Naive thymus-derived CD4-positive, alpha-beta T cell (primary cell): Measurements from ENCODE around the gene ALOXE3. TPM values are rescaled to one million over a fixed set of nuclear protein-coding genes. Genes with fewer than 3 reads are reported as not detected.

ENCODE experiments used
- ATAC-seq: fragments of 150-1000 bp; cut with Tn5 transposase; 2 replicates; pipeline ENCODE4 v1.10.0; 2021; ENCODE audit warnings: mild to moderate bottlenecking, moderate library complexity
- CTCF ChIA-PET: fragments of 350-600 bp; sonication (Branson Sonifier 250); formaldehyde crosslinking; loops from one replicate; lab custom pipeline; 2021; ENCODE audit warnings: antibody characterized with exemption; lab: Charles Lee
- POLR2A ChIA-PET: fragments of 350-600 bp; sonication (Branson Sonifier 250); formaldehyde crosslinking; loops from one replicate; lab custom pipeline; 2021; ENCODE audit warnings: antibody characterized with exemption, inconsistent platforms; lab: Charles Lee
- DNase-seq, 9 donors: peaks; one replicate each; pipeline versions ENCODE4 v3.0.0 to v3.0.0-alpha.2; 2020 to 2022; ENCODE audit warnings: mixed read lengths in 1 of 9
- H3K27ac ChIP-seq: one replicate; pipeline ENCODE4 v1.7.0; 2013; ENCODE audit warnings: mild to moderate bottlenecking, low read depth, low read length, moderate library complexity
- H3K27me3 ChIP-seq, 2 donors: one replicate each; pipeline ENCODE4 v1.7.0; 2013; ENCODE audit warnings: low read length in 2 of 2, mild to moderate bottlenecking in 2 of 2, moderate library complexity in 2 of 2; ENCODE audit not compliant: control insufficient read depth in 2 of 2, insufficient read depth in 2 of 2
- H3K36me3 ChIP-seq, 3 experiments: 1 replicate in 2 of 3; 2 replicates in 1 of 3; pipeline ENCODE4 v1.7.0; 2013; ENCODE audit warnings: low read length in 3 of 3, mild to moderate bottlenecking in 3 of 3, moderate library complexity in 1 of 3; ENCODE audit not compliant: insufficient read depth in 3 of 3, control insufficient read depth in 2 of 3
- H3K4me1 ChIP-seq, 2 donors: one replicate each; pipeline ENCODE4 v1.7.0; 2013; ENCODE audit warnings: low read length in 2 of 2, mild to moderate bottlenecking in 2 of 2, moderate library complexity in 1 of 2; ENCODE audit not compliant: control insufficient read depth in 2 of 2, insufficient read depth in 2 of 2
- H3K4me3 ChIP-seq: 2 replicates; pipeline ENCODE4 v1.7.0; 2013; ENCODE audit warnings: mild to moderate bottlenecking, low read length
- H3K9me3 ChIP-seq, 3 experiments: 1 replicate in 2 of 3; 2 replicates in 1 of 3; pipeline ENCODE4 v1.7.0; 2013; ENCODE audit warnings: low read length in 3 of 3; ENCODE audit not compliant: control insufficient read depth in 2 of 3
- H3K27ac Mint-ChIP-seq, 9 donors: one replicate each; pipeline ENCODE4 v1.8.0; 2020 to 2022; ENCODE audit warnings: mixed read lengths in 9 of 9, mild to moderate bottlenecking in 8 of 9, moderate library complexity in 5 of 9, inconsistent platforms in 2 of 9
- H3K27me3 Mint-ChIP-seq, 5 donors: one replicate each; pipeline ENCODE4 v1.8.0; 2021 to 2022; ENCODE audit warnings: mixed read lengths in 5 of 5, mild to moderate bottlenecking in 1 of 5
- H3K36me3 Mint-ChIP-seq, 5 donors: one replicate each; pipeline ENCODE4 v1.8.0; 2020 to 2022; ENCODE audit warnings: mixed read lengths in 5 of 5, mild to moderate bottlenecking in 3 of 5, inconsistent platforms in 1 of 5
- H3K4me1 Mint-ChIP-seq, 7 donors: one replicate each; pipeline ENCODE4 v1.8.0; 2020 to 2022; ENCODE audit warnings: mixed read lengths in 7 of 7, mild to moderate bottlenecking in 3 of 7, inconsistent platforms in 1 of 7
- H3K4me3 Mint-ChIP-seq, 10 donors: one replicate each; pipeline ENCODE4 v1.8.0; 2020 to 2022; ENCODE audit warnings: mild to moderate bottlenecking in 10 of 10, mixed read lengths in 10 of 10, moderate library complexity in 6 of 10, inconsistent platforms in 2 of 10
- H3K9me3 Mint-ChIP-seq, 11 donors: one replicate each; pipeline ENCODE4 v1.8.0; 2020 to 2022; ENCODE audit warnings: mixed read lengths in 11 of 11, mild to moderate bottlenecking in 4 of 11, inconsistent platforms in 1 of 11, moderate library complexity in 1 of 11
- intact Hi-C, 2 donors: fragments of 100-400 bp; cut with micrococcal nuclease; formaldehyde crosslinking; loops; one replicate each; pipeline ENCODE4 v1.15.1; 2023
- polyA plus RNA-seq, 2 donors: library from polyadenylated mRNA; unstranded; fragments of 300-500 nt; fragmentation: Illumina TruSeq; gene quantifications; one replicate each; pipeline ENCODE4 v1.2.3, GENCODE V29; 2021
- total RNA-seq, 6 experiments: library from RNA in 5 of 6; stranded (reverse) in 5 of 6; gene quantifications; 1 replicate in 5 of 6; 2 replicates in 1 of 6; pipeline ENCODE4 v1.2.3 and lab custom pipeline; 2021 to 2026

ALOXE3 gene
- total and polyA plus RNA-seq, 7 experiments from 2014 or later: 0.11 to 1.6 (median 0.75) TPM; not detected in 1

- Histone ChIP-seq H3K27ac (no peak overlapping the region), H3K9me3 (no peaks in the 10 kb centered on the region), H3K4me3 (no peak overlapping the region), H3K27me3 (no peaks in the 10 kb centered on the region), H3K4me1 (no peaks in the 10 kb centered on the region), H3K36me3 (no peaks in the 10 kb centered on the region)
- no peak overlapping the region for H3K4me3 Mint-ChIP-seq
- no peaks in the 10 kb centered on the region for H3K36me3 Mint-ChIP-seq
- H3K9me3 Mint-ChIP-seq: no peaks in the 10 kb centered on the region
- CTCF ChIA-PET: interaction anchor here (1.4 to 4.2 kb wide), 5 partner anchors 12 to 43 kb away, joined by 3 to 31 read pairs (median 5); no protein-coding TSS in a partner anchor
- H3K4me1 Mint-ChIP-seq: no peaks in the 10 kb centered on the region
- peaks cover 0 to 6% (median 0%) of the 10 kb centered on the region in 5 donors for H3K27me3 Mint-ChIP-seq
- H3K27ac Mint-ChIP-seq: peak overlapping the region in 4 of 9 donors; percentile 3 to 33 (median 5)
- ATAC-seq (no peak), DNase-seq (no peak)
- POLR2A ChIA-PET: interaction anchor here (1.2 kb wide), 3 partner anchors 9 to 68 kb away, joined by 3 to 5 read pairs (median 4); no protein-coding TSS in a partner anchor
- intact Hi-C loops: no loop called here
Measured at GRCh38 chr17:8104911-8105310, 13.4 kb downstream of the ALOXE3 start.

DNA sequence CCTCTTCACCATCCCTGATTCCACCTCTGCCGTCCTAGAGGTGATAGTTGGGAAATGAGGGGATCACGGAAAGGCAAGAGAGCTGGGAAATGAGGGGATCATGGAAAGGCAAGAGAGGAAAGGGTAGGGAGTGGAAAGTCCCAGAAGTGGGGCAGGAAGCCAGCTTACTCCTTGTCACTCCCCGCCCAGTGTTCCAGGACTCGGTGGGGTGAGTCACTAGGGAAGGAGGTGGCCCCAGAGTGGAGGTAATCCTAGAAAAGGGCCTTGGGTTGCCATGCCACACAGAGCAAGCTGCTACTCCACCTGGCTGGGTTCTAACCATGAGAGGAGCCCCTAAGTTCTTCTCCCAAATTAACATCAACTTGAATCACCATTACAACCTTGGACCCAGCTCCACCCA lies 14.8 kb downstream of the ALOXE3 start:
- ChIA-PET POLR2A (interaction anchor here (1.0 kb wide), 2 partner anchors 76 to 192 kb away, joined by 3 to 4 read pairs; no protein-coding TSS in a partner anchor), CTCF (interaction anchor here (0.8 to 4.2 kb wide), 4 partner anchors 10 to 43 kb away, joined by 4 to 31 read pairs (median 6); no protein-coding TSS in a partner anchor)
- H3K9me3 ChIP-seq: no peaks in the 10 kb centered on the region
- DNase-seq (no peak), ATAC-seq (no peak)
- no peaks in the 10 kb centered on the region for H3K27me3 ChIP-seq
- H3K27ac Mint-ChIP-seq: no peak overlapping the region
- no peak overlapping the region for H3K27ac ChIP-seq
- H3K36me3 Mint-ChIP-seq: no peaks in the 10 kb centered on the region
- H3K4me1 Mint-ChIP-seq: no peaks in the 10 kb centered on the region
- H3K36me3 ChIP-seq: no peaks in the 10 kb centered on the region
- no peaks in the 10 kb centered on the region for H3K9me3 Mint-ChIP-seq
- no peak overlapping the region for H3K4me3 ChIP-seq
- H3K4me3 Mint-ChIP-seq: no peak overlapping the region
- intact Hi-C loops: no loop called here
- peaks cover 0 to 6% (median 0%) of the 10 kb centered on the region in 5 donors for H3K27me3 Mint-ChIP-seq
- no peaks in the 10 kb centered on the region for H3K4me1 ChIP-seq

- Mint-ChIP-seq H3K4me3 (no peak overlapping the region), H3K27ac (no peak overlapping the region), H3K9me3 (no peaks in the 10 kb centered on the region), H3K4me1 (peaks cover 0 to 7% (median 0%) of the 10 kb centered on the region in 7 donors), H3K27me3 (peaks cover 0 to 11% (median 0%) of the 10 kb centered on the region in 5 donors), H3K36me3 (no peaks in the 10 kb centered on the region)
- POLR2A ChIA-PET: interaction anchor here (0.5 to 2.2 kb wide), 3 partner anchors 8 to 796 kb away, joined by 3 to 6 read pairs (median 3); no protein-coding TSS in a partner anchor
- Histone ChIP-seq H3K27ac (no peak overlapping the region), H3K27me3 (no peaks in the 10 kb centered on the region), H3K4me1 (no peaks in the 10 kb centered on the region), H3K4me3 (no peak overlapping the region), H3K9me3 (no peaks in the 10 kb centered on the region), H3K36me3 (no peaks in the 10 kb centered on the region)
- DNase-seq (no peak), ATAC-seq (no peak)
- CTCF ChIA-PET: interaction anchor here (0.6 to 2.4 kb wide), 6 partner anchors 9 to 197 kb away, joined by 3 to 13 read pairs (median 4); partner anchors contain the start of gene ALOX12B
- intact Hi-C loops: no loop called here
Measured at GRCh38 chr17:8101721-8102120, 16.6 kb downstream of the ALOXE3 start.

DNA sequence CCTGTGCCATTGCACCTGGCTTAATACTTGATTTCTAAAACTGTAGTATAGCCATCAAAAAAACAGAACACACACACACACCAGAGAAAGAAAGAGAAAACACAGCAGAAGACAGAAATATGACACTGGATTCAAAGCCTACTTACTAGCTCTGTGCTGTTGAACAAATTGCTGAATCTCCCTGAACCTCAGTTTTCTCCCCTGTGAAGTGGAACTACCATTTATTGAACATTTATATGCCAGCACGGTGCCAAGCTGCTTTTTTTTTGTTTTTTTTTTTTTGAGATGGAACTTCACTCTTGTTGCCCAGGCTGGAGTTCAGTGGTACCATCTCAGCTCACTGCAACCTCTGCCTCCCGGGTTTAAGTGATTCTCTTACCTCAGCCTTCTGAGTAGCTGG lies 17.6 kb downstream of the ALOXE3 start:
- no peaks in the 10 kb centered on the region for H3K27me3 ChIP-seq
- H3K9me3 Mint-ChIP-seq: no peaks in the 10 kb centered on the region
- intact Hi-C loops: no loop called here
- no peaks in the 10 kb centered on the region for H3K9me3 ChIP-seq
- no peak overlapping the region for H3K27ac ChIP-seq
- no peak overlapping the region for H3K27ac Mint-ChIP-seq
- no peaks in the 10 kb centered on the region for H3K36me3 Mint-ChIP-seq
- ChIA-PET CTCF (interaction anchor here (0.7 to 2.4 kb wide), 8 partner anchors 9 to 146 kb away, joined by 3 to 13 read pairs (median 4); no protein-coding TSS in a partner anchor), POLR2A (interaction anchor here (1.2 to 2.2 kb wide), 2 partner anchors 9 to 10 kb away, joined by 3 to 6 read pairs; no protein-coding TSS in a partner anchor)
- ATAC-seq: no peak
- H3K4me1 ChIP-seq: no peaks in the 10 kb centered on the region
- H3K36me3 ChIP-seq: no peaks in the 10 kb centered on the region
- H3K4me3 Mint-ChIP-seq: no peak overlapping the region
- no peak overlapping the region for H3K4me3 ChIP-seq
- H3K4me1 Mint-ChIP-seq: peaks cover 0 to 7% (median 0%) of the 10 kb centered on the region in 7 donors
- peaks cover 0 to 16% (median 0%) of the 10 kb centered on the region in 5 donors for H3K27me3 Mint-ChIP-seq
- no peak for DNase-seq

- H3K27me3 ChIP-seq: no peaks in the 10 kb centered on the region
- H3K27me3 Mint-ChIP-seq: peaks cover 0 to 23% (median 0%) of the 10 kb centered on the region in 5 donors
- ChIA-PET CTCF (interaction anchor here (0.9 to 2.4 kb wide), 5 partner anchors 8 to 19 kb away, joined by 3 to 13 read pairs (median 4); no protein-coding TSS in a partner anchor), POLR2A (interaction anchor here (0.5 to 2.2 kb wide), 2 partner anchors 10 to 397 kb away, joined by 3 to 6 read pairs; no protein-coding TSS in a partner anchor)
- H3K36me3 ChIP-seq: no peaks in the 10 kb centered on the region
- H3K4me3 ChIP-seq: no peak overlapping the region
- ATAC-seq: no peak
- intact Hi-C loops: no loop called here
- H3K9me3 Mint-ChIP-seq: no peaks in the 10 kb centered on the region
- H3K36me3 Mint-ChIP-seq: no peaks in the 10 kb centered on the region
- no peaks in the 10 kb centered on the region for H3K9me3 ChIP-seq
- H3K4me1 Mint-ChIP-seq: peaks cover 0 to 10% (median 3%) of the 10 kb centered on the region in 7 donors
- H3K4me3 Mint-ChIP-seq: no peak overlapping the region
- H3K27ac Mint-ChIP-seq: peak overlapping the region in 1 of 9 donors; percentile 62
- H3K4me1 ChIP-seq: peaks cover 0 to under 1% of the 10 kb centered on the region in 2 donors
- no peak for DNase-seq
- no peak overlapping the region for H3K27ac ChIP-seq
Measured at GRCh38 chr17:8100111-8100510, 18.2 kb downstream of the ALOXE3 start.

GRCh38 chr17:8096541-8096940 lies 21.8 kb downstream of the ALOXE3 start:
- Mint-ChIP-seq H3K27ac (peak overlapping the region in 1 of 9 donors; percentile 46), H3K9me3 (no peaks in the 10 kb centered on the region), H3K27me3 (peaks cover 0 to 34% (median under 1%) of the 10 kb centered on the region in 5 donors), H3K4me3 (peak overlapping the region in 1 of 10 donors; percentile 16), H3K36me3 (no peaks in the 10 kb centered on the region), H3K4me1 (peaks cover 6 to 24% (median 15%) of the 10 kb centered on the region in 7 donors)
- ATAC-seq: no peak
- Histone ChIP-seq H3K27ac (no peak overlapping the region), H3K4me1 (peaks cover 5 to 13% of the 10 kb centered on the region in 2 donors), H3K27me3 (no peaks in the 10 kb centered on the region), H3K36me3 (no peaks in the 10 kb centered on the region), H3K4me3 (no peak overlapping the region), H3K9me3 (no peaks in the 10 kb centered on the region)
- intact Hi-C loops: no loop called here
- CTCF ChIA-PET: interaction anchor here (1.2 kb wide), 1 partner anchor 23 kb away, joined by 4 read pairs; no protein-coding TSS in a partner anchor
- POLR2A ChIA-PET: interaction anchor here (0.7 to 1.1 kb wide), 4 partner anchors 9 to 17 kb away, joined by 3 read pairs; no protein-coding TSS in a partner anchor
- no peak for DNase-seq
